SKM-1 (cell line): ENCODE measurements around the gene OVOL1.
"Not testable (repeated sequence)": the region's sequence is repeated elsewhere in the genome, so short reads cannot be mapped to it uniquely, and the experiment has no call there.

Experiments
- DNase-seq: peaks from one replicate; lab custom pipeline; 2025; ENCODE audit not compliant: unreplicated experiment; lab: John Stamatoyannopoulos, UW

OVOL1 gene

GRCh38 chr11:65786786-65787636, at the start of gene OVOL1:
Gene OVOL1, plus strand, starts transcription at chr11:65787063. Its CDS starts 311 bp downstream, at chr11:65787374.
- no peak for DNase-seq

DNA sequence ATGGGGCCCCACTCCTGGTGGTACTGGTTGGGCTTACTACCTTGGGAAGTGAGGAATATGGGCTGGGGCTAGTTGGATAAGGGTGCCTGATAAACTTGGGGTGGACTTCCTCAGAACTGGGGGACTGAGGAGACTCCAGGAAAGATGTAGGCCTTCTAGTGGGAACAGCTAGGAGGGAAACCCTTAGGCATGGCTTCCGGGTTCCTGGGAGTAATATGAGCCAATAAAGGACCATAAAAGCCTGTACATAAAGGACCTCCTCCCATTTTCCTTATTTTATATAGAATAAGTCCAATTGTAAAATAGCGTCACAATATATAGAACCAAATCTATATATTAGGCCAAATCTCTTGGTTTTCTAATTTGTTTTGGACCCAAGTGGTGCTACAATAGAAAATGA, 47.8 kb upstream of the OVOL1 start:
- DNase-seq, result no peak

GRCh38 chr11:65741185-65741584, 45.7 kb upstream of the OVOL1 start:
- no peak for DNase-seq

GRCh38 chr11:65742353-65742752, 44.5 kb upstream of the OVOL1 start:
- no peak for DNase-seq

DNA sequence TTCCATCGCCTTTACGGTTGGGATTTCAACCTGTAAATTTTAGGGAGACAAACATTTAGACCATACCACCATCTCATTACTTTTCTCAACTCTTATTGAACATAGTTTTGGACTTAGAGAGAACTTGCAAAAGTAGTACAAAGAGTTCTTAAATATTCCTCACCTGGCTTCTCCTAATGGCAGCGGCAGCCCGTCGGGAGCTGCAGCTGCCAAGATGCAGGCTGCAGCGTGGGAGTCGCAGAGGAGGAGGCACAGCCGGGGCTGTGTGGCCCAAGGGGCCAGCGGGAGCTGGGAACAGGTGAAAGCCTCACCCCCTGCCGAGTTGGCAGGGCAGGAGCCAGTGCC, 43.2 kb upstream of the OVOL1 start:
- DNase-seq, result no peak

DNA sequence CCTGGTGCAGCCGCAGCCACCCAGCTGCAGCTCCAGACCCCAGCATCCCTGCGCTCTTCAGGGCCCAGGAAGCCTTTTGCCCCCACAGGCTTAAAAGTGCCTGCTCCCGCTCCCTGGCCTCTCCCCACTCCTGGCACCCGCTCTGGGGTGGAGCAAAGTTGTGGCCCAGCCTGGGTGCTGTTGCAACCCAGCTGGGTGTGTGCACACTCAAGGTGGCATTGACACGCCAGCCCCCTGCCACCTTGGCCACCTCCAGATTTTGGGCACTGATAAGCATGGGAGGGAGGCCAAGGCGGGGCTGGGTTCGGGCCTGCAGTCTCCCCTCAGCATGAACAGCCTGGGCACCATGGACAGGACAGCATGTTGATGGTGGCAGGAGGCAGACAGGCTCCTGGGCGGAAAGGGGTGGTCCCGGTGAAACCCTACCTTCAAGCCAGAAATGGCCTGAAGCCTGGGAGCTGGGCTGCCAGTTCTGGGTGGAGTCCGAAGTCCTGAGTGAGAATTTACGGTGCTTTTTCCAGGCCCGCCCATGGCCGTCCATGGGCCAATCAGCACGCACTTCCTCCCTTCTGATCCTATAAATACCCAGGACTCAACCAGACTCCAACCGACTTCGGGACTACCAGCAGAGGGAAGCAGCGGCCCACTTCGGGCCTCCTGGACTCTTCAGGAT, 42.7 kb upstream of the OVOL1 start:
- DNase-seq, result peak; percentile 15

DNA sequence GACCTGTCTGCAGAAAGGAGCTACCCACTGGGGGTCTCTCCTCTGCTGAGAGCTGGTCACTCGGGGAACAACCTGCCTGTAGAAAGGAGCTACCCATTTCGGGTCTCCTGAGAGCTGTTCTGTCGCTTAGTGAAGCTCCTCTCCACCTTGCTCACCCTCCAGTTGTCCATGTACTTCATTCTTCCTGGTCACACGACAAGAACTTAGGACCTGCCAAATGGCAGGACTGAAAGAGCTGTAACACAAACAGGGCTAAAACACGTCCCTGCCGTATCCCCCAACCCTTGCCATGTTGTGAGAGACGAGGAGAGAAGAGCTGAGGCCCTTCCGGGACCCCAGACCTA, 42.2 kb upstream of the OVOL1 start:
- no peak for DNase-seq

DNA sequence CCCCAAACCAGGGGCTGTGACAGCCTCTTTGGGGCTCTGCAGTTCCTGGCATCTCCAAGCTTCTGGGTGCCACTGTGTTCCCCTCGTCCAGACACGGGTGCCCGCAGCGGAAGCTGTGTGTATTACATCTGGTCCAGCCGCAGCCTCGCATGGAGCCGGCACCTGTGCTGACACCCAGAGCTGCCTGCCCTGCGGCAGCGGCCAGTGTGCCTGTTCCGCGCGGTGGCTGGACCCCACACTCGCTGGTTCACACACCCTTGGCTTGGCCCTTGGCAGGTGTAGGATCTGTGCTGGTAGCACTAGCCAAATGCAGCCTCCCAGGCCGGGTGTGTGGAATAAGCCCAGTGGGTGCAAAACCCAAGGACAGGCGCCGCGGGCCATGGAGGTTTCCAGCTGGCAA, 41.8 kb upstream of the OVOL1 start:
- DNase-seq, result no peak

DNA sequence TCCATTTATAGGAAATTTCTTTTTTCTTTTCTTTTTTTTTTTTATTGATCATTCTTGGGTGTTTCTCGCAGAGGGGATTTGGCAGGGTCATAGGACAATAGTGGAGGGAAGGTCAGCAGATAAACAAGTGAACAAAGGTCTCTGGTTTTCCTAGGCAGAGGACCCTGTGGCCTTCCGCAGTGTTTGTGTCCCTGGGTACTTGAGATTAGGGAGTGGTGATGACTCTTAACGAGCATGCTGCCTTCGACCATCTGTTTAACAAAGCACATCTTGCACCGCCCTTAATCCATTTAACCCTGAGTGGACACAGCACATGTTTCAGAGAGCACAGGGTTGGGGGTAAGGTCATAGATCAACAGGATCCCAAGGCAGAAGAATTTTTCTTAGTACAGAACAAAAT, 24.7 kb upstream of the OVOL1 start:
- not testable (repeated sequence) for DNase-seq

DNA sequence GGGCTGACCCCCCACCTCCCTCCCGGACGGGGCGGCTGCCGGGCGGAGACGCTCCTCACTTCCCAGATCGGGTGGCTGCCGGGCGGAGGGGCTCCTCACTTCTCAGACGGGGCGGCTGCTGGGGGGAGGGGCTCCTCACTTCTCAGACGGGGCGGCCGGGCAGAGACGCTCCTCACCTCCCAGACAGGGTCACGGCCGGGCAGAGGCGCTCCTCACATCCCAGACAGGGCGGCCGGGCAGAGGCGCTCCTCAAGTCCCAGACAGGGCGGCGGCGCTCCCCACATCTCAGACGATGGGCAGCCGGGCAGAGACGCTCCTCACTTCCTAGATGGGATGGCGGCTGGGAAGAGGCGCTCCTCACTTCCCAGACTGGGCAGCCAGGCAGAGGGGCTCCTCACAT, 24.0 kb upstream of the OVOL1 start:
- DNase-seq, result not testable (repeated sequence)

- DNase-seq, result no peak
Observed at GRCh38 chr11:65764434-65764833, 22.4 kb upstream of the OVOL1 start.

GRCh38 chr11:65766535-65766934, 20.3 kb upstream of the OVOL1 start:
- DNase-seq, result peak; percentile 74

DNA sequence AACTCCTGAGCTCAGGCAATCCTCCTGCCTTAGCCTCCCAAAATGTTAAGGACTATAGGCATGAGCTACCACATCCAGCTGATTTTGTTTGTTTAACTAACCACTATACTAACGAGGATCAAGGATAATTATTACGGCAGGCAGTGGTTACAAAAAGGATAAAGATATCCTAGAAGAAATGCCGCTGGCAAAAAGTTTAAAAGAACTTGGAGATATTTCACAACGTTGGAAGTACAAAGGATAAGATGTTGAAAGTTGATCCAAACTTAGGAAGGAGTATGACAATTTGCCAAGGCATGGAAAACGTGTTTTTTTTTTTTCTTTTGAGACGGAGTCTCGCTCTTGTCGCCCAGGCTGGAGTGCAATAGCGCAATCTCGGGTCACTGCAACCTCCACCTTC, 19.5 kb upstream of the OVOL1 start:
- DNase-seq, result no peak

GRCh38 chr11:65767806-65768205, 19.1 kb upstream of the OVOL1 start:
- not testable (repeated sequence) for DNase-seq

DNA sequence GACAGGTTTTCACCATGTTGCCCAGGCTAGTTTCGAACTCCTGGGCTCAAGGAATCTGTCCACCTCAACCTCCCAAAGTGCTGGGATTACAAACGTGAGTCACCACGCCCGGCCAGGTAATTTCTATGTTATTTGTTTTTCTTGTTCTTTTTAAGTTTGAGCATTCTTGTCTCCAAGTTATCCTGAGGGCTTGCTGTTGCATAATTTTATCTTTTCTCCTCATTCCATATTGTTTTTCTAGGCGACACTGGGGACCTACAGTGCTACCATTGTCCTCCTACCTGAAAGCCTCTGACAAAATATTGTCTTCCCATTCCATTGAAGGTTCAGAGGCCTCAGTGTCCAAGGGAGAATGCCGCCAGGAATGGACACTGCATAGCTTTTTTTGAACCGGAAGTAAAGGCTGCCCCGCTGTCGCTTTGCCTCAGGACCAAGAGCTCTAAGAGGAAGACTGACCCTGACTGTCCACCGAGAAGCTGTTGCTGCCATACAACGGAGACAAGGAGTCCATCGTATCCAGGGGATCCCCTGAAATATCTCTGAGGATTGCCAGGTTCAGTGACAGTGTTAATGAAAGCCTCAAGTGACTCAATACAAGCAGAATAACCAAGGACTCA, 15.8 kb upstream of the OVOL1 start:
- DNase-seq, result no peak

GRCh38 chr11:65771589-65772112, 15.2 kb upstream of the OVOL1 start:
- DNase-seq, result no peak

GRCh38 chr11:65773784-65774411, 13.0 kb upstream of the OVOL1 start:
- DNase-seq, result no peak

- no peak for DNase-seq
Observed at GRCh38 chr11:65774525-65775306, 12.1 kb upstream of the OVOL1 start.

DNA sequence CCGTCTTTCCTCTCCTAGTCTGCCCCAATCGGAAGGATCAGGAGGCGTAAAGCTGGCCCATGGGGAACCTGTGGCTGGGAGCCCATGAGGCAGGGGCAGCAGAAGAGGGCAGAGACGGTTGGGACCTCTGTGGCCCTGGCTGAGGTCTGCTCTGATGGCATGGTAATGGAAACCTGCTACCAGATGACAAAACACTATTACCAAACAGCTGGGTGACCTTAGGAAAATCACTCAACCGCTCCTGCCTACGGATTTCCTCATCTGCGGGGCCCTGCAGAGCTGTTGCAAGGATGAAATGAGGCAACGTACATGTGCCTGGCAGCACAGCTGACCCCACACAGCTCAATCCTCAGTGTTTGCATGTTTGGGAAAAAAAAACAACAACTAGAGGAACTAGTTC, 10.7 kb upstream of the OVOL1 start:
- DNase-seq, result peak; percentile 97

GRCh38 chr11:65776710-65777141, 10.1 kb upstream of the OVOL1 start:
- no peak for DNase-seq

- no peak for DNase-seq
Observed at GRCh38 chr11:65777241-65777640, 9.6 kb upstream of the OVOL1 start.
